ENCODE results near the gene ILDR1. TPM values are rescaled to one million over a fixed set of nuclear protein-coding genes. Genes with fewer than 3 reads are reported as not detected.

Gene ILDR1
- total RNA-seq, 1 experiment from 2014 or later: not detected

DNA sequence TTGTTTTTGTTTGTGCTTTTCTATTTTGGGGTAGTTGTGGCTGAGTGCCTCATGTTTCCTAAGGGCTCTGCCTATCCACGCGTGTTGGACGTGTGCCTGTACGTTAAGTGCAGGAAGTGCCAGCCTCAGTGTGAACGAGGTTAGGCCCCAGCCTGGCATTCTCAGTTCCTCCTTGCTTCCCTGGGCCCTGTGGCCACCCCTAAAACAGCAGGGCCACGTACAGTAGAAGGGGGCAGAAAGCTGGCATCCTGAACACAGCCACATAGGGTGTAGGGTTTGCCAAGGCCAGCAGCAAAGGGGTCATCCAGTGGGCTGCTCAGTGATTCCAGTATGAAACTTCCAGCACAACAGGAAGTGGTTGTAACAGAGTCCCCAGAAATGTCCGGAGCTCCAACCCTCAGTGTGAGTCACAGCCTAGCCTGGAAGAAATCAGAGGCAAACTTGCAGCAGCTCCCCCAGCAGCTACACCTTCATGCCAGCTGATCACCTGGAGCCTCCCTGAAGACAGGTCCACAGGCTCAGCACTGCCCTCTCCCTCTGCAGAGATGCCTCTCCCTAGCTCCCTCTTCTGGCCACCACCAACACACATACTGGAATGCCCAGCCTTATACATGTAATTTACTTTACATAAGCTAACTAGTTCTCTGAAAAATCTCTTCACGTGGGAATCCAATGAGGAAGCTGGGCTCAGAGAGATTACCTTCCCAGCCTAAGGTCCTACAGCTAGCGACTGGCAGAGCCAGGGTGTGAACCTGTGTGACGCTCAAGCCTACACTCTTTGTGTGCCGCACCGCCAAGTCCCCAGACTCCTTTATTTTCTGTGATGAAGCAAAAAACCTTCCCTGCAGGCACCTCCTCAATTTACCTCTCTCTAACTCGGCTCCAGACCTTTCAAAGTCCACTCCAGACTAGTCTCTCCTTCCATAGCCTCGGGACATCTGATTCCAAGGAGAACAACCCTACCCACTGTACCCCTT, 26.6 kb downstream of the ILDR1 start:
- peak; percentile 94 for DNase-seq (ENCODE audit: low read depth)

DNA sequence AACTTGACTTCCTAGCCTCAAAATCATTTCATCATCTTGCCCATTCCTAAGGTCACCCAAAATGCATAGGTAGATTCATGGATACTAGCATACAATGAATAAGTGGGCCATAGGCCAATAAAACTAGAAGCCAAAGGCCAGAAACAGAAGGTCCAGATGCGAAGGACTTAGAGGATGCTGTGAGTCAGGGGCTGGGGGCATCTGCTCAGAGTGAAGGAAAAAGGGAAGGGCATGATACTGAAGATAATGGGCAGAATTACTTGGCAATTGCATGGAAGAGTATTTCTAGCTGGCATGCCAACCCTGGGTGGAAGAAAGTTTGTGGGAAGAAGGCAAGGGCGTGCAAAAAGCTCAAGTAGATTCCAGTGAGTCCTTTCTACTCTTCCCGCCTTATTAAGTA, 27.5 kb downstream of the ILDR1 start:
- DNase-seq (ENCODE audit: low read depth): no peak

DNA sequence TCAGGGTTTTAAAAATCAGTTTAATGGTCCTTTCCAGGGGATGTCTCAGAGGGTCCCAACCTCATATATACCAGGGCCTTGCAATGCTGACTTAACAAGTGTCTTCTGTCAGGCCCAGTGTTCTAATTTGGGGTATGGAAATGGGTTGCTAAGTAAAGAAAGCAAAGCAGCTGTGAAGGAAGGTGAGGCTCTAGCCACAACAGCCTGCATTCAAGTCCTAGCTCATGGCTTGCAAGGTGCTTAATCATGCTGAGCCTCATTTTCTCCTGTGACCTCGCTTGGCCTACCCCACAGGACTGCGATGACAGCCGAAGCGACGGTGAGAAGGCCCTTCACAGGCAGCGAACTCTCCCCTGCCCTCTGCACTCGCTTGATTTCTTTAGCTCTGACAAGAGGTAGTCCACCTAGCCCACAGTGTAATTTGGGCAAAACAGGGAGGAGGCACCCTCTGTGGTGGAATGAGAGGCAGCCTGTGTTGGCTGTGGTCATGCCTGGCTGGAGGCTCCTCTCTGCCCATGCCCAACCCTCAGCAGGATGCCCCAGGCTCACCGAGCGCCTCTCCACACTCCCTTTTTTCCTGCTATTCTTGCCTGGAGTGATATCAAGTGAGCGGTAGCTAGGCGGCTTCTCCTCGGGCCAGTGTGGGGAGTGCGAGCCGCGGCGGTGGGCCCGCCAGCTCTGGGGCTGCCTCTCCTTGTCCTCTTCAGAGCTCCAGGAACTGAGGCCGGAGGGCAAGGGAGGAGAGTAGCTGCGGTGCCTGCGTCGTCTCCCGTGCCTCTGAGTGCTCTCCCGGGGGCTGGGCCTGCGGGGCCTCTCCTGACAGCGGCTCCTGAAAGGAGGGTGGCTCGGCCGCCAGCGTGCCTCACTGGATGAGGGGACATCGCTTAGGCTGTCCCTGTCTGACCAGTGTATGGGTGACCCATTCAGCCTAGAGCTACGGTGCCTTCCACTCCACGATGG, 29.2 kb downstream of the ILDR1 start:
- DNase-seq (ENCODE audit: low read depth): no peak

DNA sequence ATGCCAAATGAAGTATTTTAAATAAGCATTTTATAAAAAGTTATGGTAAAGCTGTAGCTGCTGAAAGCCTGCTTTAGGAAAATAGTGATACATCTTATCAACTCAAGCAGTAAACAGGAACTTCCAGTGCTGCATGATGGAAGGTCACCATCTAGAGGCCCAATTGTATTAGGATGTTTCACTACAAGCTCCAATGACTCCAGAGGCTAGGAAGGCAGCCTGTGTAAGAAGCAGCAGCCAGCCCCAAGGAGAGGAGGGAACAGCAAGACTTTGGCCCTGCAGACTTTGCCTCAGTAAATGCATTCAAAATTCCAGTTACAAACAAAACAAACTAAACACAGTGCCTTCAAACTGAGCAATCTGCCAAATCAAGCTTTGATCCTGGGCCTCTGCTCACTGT, 32.1 kb downstream of the ILDR1 start:
- no peak for DNase-seq (ENCODE audit: low read depth)

DNA sequence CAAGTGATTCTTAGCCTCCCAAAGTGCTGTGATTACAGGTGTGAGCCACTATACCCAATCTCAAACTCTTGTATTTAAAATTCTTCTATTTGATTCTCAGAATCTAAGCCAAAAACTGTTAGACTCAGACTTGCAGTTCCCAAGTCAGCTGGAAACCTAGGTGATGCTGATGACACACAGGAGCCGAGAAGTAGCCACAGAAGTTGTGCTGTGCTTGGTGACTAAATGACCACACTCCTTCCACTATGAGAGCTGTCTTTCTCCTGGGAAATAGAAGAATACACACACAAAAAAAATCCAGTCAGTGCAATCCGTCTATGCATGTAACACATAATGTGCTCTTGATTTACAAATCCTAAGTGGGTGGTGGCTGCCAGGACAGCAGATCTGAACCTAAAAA, 33.9 kb downstream of the ILDR1 start:
- peak; percentile 61 for DNase-seq (ENCODE audit: low read depth)

DNA sequence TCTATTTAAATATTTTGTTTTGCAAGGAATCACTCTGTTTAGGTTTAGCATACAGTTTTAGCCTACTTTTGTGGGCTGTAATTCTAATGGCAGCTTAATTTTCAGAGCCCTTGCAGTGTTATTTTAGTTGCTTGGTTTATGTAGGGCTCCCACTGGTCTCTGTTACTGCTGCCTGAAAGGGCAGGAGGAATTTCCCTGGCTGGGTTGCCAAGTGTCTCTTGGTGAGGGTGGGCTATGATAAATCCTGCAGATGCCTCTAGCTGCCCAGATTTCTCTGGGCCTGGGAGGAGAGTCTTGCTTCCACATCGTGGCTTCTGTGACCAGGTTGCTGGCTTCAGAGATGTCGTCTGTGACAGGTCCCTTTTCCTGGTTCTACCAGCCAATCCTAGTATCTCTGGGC, 36.2 kb downstream of the ILDR1 start:
- no peak for DNase-seq (ENCODE audit: low read depth)

DNA sequence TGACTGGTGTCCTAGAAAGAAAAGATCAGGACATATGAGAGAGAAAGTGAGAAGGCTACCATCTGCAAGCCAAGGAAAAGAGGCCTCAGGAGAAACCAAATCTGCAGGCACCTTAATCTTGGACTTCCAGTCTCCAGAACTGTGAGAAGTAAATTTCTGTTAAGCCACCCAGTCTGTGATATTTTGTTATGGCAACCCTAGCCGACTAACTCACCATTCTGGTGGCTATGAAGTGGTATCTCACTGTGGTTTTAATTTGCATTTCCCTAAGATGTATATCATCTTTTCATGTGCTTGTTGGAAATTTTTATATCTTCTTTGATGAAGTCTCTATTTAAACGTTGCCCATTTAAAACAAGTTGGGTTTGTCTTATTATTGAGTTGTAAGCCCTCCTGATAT, 40.6 kb downstream of the ILDR1 start:
- no peak for DNase-seq (ENCODE audit: low read depth)

DNA sequence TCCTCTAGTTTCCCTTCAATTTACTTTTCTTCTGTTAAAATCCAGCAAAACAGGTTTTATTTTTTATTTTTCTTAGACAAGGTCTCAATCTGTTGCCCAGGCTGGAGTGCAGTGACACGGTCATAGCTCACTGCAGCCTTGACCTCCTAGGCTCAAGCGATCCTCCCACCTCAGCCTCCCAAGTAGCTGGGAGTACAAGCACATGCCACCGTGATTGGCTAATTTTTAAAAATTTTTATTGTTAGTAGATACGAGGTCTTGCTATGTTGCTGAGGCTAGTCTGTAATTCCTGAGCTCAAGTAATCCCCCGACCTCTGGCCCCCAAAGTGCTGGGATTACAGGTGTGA, 41.6 kb downstream of the ILDR1 start:
- DNase-seq (ENCODE audit: low read depth): no peak

DNA sequence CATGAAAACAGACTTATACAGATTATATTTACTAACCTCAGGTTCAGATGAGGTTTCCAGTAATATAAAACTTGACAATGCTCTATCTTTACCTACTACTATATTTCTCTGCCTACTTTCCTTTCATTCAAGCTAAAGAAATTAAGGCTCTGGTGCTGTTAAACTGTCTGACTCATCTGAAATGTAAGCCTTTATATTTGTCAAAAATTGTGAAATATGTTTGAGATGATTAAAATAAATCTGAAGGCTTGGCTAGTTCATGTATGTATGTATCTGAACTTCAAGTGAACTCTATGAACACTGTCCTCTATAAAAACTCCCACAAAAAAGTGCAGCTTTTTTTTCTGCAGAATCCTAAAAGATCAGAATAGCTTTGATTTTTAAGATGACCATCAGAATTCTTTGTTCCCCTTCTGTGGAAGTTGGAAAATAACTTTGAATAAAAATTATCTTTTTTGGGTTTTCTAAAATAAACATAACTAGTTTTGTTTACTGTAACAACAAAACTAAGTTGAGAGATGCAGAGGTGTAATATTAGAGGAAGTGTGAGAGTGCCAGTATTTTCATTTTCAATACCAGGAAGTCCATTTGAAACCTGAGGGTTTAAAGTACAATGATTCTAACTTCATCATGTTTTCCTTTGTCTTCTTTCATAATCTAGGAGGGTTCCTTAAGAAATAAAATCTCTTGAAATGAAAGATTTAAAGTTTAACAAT, 42.2 kb downstream of the ILDR1 start:
- DNase-seq (ENCODE audit: low read depth): no peak

DNA sequence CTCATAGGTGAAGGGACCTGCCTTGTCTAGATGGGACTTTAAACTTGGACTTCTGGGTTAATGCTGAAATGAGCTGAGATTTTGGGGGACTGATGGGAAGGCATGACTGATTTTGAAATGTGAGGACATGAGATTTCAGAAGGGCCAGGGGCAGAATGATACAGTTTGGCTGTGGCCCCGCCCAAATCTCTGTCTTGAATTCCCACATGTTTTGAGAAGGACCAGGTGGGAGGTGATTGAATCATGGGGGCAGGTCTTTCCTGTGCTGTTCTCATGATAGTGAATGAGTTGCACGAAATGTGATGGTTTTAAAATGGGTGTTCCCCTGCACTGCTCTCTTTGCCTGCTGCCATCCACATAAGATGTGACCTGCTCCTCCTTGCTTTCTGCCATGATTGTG, 42.8 kb downstream of the ILDR1 start:
- no peak for DNase-seq (ENCODE audit: low read depth)

DNA sequence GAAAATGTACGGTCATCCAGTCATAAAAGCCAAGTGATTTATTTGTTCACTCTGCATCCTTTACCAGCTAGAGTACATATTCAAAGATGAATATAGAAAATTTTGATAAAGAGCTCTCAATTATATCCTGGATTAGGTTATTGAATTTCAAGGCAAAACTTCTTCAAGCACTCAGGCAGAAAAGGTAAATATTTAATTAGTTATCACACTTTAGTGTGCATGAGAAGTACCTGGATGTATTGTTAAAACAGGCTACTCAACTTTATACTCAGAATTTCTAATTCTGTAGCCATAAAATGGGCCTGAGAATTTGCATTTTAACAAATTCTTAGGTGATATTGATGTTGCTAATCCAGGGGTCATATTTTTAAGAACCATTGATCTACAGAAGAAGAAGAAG, 45.3 kb downstream of the ILDR1 start:
- no peak for DNase-seq (ENCODE audit: low read depth)

DNA sequence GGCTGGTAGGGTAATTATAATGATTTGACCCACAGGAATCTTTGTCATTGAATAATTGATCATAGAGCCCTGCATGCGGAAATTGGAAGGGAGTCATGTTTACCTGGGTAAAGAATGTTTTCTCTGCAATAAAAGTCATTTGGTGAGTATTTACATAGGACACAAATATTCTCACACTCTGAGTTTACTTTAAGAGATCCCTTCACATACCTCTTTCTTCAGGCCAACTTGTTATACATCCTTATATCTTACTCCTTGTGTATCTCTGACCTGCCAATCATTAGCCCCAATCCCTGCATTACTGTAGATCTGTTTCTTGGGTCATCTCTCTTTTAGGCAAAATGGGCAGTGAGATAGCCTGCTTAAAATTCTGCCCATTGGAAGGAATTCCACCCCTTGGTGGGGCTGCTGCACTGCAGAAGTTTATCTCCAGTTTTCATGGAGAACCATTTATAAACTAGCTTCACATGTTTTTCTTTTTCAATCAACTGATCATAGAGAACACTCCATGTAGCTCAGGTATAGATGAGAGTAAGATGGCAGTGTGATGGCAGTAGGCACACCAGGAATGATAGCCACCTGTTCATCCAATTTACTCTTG, 46.2 kb downstream of the ILDR1 start:
- no peak for DNase-seq (ENCODE audit: low read depth)

DNA sequence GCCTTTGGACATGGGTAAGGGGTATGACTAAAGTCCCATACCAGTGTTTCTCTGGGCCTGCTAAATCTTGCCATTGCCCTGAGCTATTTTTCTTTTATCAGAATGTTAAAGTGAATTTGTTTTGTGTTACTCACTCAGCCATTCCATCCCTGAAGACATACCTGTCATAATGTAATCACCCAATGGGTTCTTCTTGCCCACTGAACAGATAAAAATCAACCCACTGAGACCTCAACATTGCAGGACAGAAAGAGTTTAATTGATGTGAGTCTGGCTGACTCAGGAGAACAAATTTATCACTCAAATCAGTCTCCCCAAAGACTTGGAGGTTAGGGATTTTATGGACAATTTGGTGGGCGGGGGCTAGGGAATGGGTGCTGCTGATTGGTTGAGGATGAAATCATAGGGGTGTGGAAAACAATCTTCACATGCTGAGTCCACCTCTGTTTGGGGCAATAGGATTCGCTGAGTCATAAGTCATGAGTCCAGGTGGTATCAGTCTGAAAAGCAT, 47.4 kb downstream of the ILDR1 start:
- DNase-seq (ENCODE audit: low read depth): peak; percentile 26

DNA sequence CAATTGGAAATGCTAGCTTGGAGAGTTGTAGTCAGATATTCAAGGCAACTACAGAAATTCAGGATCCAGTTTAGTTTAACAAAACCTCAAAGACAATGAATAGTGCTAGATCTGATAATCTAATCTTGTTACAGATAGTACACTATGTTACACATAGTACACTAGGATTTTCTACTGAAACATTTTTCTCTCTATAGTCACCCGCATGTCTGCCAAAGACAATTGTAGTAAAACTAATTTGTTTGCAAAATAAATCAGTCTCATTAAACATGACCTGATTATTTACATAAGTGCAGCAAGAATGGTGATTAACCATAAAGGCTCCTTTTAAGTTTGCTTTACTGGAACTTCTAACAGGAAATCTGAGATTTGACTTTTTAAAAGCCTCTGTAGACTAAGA, 52.0 kb downstream of the ILDR1 start:
- DNase-seq (ENCODE audit: low read depth): no peak

DNA sequence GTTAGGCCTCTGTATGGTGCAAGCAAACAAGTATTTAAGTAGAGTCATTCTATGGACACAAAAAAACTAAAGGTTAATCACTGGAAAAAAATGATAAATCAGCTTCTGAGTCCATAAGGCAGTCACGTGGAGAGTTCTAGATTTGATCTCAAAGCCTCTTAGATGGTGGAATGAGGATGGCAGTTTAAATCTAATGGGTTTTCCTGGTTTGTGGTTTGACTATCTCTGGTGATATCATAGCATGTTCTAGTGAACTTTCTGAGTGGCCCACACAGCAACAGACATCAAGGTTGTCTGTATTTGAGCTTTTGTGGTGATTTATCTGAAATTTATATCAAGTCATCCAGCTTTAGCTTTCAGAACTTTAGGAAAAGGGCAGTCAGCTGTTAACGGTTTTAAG, 52.4 kb downstream of the ILDR1 start:
- DNase-seq (ENCODE audit: low read depth): no peak

DNA sequence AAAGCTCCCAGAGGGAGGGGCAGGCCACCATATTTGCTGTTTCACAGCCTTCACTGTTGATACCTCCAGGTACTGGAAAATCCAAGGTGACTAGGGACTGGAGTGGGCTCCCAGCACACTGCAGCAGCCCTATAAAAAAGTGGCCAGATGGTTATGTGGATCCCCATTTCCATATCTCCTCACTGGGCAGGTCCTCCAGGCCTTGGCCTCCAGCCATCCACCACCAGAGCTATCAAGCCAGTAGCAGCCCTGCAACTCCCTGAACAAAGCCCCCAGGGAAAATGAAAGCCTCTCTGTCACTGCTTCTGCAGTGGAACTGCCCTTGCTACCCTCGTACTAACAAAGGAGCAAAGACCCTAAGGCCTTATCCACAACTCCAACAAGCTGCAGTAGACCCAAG, 58.4 kb downstream of the ILDR1 start:
- no peak for DNase-seq (ENCODE audit: low read depth)

DNA sequence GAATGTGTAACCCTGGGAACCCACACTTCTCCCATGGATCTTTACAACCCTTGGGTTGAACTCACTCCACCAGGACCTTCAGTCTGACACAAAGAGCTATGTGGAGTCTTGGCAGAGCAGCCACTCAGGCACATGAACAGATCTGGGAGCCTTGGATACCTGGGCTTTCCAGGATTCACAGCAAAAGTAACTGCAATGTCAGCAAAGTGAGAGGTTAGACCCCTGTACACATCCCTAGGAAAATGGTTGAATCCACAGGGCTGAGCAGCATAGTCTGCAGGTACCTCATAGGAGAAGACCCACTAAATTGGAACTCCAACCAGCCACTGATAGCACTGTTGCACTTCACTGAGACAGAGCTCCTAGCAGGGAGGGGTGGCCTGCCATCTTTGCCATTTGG, 59.6 kb downstream of the ILDR1 start:
- DNase-seq (ENCODE audit: low read depth): no peak

DNA sequence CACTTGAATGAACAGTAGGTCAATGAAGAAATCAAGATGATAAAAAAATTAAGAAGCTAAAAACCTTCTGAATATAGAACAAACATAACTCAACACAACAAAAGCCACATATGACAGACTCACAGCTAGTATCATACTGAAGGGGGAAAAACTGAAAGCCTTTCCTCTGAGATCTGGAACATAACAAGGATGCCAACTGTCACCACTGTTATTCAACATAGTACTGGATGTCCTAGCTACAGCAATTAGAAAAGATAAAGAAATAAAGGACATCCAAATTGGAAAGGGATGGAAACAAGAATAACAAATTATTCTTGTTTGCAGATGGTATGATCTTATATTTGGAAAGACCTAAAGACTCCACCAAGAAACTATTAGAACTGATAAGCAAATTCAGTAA, 60.8 kb downstream of the ILDR1 start:
- no peak for DNase-seq (ENCODE audit: low read depth)

DNA sequence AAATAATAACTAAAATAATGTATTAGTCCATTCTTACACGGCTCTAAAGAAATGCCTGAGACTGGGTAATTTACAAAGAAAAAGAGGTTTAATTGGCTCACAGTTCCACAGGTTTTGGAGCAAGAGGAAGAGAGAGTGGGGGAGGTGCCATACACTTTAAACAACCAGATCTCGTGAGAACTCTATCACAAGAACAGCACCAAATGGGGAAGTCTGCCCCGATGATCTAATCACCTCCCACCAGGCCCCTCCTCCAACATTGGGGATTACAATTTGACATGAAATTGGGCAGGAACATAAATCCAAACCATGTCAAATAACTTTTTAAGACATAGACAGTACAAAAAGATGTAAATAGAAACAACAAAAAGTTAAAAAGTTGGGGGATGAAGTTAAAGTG, 63.2 kb downstream of the ILDR1 start:
- no peak for DNase-seq (ENCODE audit: low read depth)

DNA sequence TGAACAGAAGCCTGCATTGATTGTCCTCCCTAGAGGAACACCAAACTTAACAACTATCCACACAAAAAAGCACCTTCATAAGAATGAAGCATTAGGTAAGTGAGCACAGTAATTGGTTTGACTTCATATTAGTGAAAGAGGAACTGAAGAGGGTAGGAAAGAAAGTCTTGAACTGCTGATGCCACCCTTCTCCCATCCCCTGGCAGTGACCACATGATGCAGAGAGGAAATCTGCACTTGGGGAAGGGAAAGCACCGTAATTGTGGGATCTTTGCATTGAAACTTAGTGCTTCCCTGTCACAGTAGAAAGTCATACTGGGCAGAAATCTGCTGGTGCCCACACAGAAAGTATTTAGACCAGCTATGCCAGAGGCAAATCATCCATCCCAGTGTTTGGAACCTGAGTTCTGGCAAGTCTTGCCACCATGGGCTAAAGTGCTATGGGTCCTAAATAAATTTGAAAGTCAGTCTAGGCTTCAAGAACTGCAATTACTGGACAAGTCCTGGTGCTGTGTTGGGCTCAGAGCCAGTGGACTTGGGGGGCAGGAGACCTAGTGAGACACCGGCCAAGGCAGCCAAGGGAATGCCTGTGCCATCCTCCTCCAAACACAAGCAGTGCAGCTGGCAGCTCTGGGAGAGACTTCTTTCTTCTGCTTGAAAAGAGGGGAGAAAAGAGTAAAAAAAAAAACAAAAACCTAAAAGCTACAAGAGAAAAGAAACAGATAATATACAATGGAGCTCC, 64.2 kb downstream of the ILDR1 start:
- no peak for DNase-seq (ENCODE audit: low read depth)
